Prostate gland (tissue), 2 donors: ENCODE data around the gene NECTIN1. TPM values are rescaled to one million over a fixed set of nuclear protein-coding genes. Genes with fewer than 3 reads are reported as not detected.

Experiments
- DNase-seq: peaks from one replicate; pipeline ENCODE4 v3.0.0-alpha.2; 2019; ENCODE audit warnings: low spot score
- H3K27ac ChIP-seq, 2 donors: fragments of 200-600 bp; sonication (generic); 2 replicates each; pipeline ENCODE4 v1.5.1; 2017 to 2019
- H3K27me3 ChIP-seq: fragments of 200-600 bp; sonication (generic); replicated peaks from 2 replicates; pipeline ENCODE4 v1.5.1; 2019; ENCODE audit not compliant: insufficient read depth
- H3K36me3 ChIP-seq, 2 donors: fragments of 200-600 bp; sonication (generic); 1 replicate in 1 of 2; 2 replicates in 1 of 2; pipeline versions ENCODE4 v1.5.1 to v1.8.1; 2017 to 2019
- H3K4me1 ChIP-seq: fragments of 200-600 bp; sonication (generic); replicated peaks from 2 replicates; pipeline ENCODE4 v1.5.1; 2019
- H3K4me3 ChIP-seq, 2 donors: fragments of 200-600 bp; sonication (generic); 2 replicates each; pipeline ENCODE4 v1.5.1; 2017 to 2019
- H3K9me3 ChIP-seq: fragments of 200-600 bp; sonication (generic); 2 replicates; pipeline ENCODE4 v1.5.1; 2017
- POLR2A ChIP-seq: fragments of 450-650 bp; IDR thresholded peaks from one replicate; pipeline ENCODE4 v1.6.1; 2016; ENCODE audit warnings: antibody characterized with exemption, mild to moderate bottlenecking
- POLR2AphosphoS5 ChIP-seq: sonication (generic); formaldehyde crosslinking; IDR thresholded peaks from one replicate; pipeline ENCODE4 v1.6.1; 2017; ENCODE audit warnings: antibody characterized with exemption
- WGBS: methylation state at CpG from one replicate; pipeline ENCODE4 v1.1.5; 2018; 5-methylcytosine and 5-hydroxymethylcytosine counted together
- intact Hi-C: fragments of 100-400 bp; cut with DNase I; formaldehyde crosslinking; loops from one replicate; pipeline ENCODE4 v1.14.2; 2022
- total RNA-seq, 2 donors: library from RNA; depleted of rRNA; stranded (reverse); fragments of >200 nt; gene quantifications; one replicate each; pipeline ENCODE4 v1.1.0, GENCODE V29; 2016
- TF ChIP-seq, protein P1 (sequence below), 4 experiments: fragments of 200-600 bp in 2 of 4; fragments of 450-650 bp in 2 of 4; sonication (generic) in 2 of 4; IDR thresholded peaks; 1 replicate in 3 of 4; 2 replicates in 1 of 4; pipeline ENCODE4 v1.5.1; 2016 to 2019; ENCODE audit warnings: antibody characterized with exemption in 4 of 4, mild to moderate bottlenecking in 2 of 4, moderate library complexity in 2 of 4

Gene NECTIN1
- total RNA-seq, 2 donors from 2014 or later: 18.7 to 28.2 TPM

- intact Hi-C loops: no loop called here
- Histone ChIP-seq H3K27ac (peak overlapping the region; percentile 56 to 81), H3K27me3 (no peaks in the 10 kb centered on the region), H3K4me3 (no peak overlapping the region), H3K36me3 (no peaks in the 10 kb centered on the region), H3K9me3 (no peaks in the 10 kb centered on the region), H3K4me1 (peaks cover 7% of the 10 kb centered on the region)
- no peak for DNase-seq
- TF ChIP-seq POLR2A (no peak), POLR2AphosphoS5 (no peak)
- TF ChIP-seq, protein P1, sequence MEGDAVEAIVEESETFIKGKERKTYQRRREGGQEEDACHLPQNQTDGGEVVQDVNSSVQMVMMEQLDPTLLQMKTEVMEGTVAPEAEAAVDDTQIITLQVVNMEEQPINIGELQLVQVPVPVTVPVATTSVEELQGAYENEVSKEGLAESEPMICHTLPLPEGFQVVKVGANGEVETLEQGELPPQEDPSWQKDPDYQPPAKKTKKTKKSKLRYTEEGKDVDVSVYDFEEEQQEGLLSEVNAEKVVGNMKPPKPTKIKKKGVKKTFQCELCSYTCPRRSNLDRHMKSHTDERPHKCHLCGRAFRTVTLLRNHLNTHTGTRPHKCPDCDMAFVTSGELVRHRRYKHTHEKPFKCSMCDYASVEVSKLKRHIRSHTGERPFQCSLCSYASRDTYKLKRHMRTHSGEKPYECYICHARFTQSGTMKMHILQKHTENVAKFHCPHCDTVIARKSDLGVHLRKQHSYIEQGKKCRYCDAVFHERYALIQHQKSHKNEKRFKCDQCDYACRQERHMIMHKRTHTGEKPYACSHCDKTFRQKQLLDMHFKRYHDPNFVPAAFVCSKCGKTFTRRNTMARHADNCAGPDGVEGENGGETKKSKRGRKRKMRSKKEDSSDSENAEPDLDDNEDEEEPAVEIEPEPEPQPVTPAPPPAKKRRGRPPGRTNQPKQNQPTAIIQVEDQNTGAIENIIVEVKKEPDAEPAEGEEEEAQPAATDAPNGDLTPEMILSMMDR (IDR thresholded peaks at IDR 0.05): no peak
- WGBS: 61% methylated on average over 3 of the region's 3 CpGs
Observed at GRCh38 chr11:119694334-119694733, 34.7 kb downstream of the NECTIN1 start.

GRCh38 chr11:119693253-119693815 lies 35.7 kb downstream of the NECTIN1 start:
- no peaks in the 10 kb centered on the region for H3K27me3 ChIP-seq
- WGBS: 58% methylated on average over 7 of the region's 7 CpGs
- peak; percentile 19 for TF ChIP-seq POLR2A
- TF ChIP-seq, protein P1 (IDR thresholded peaks at IDR 0.05): no peak
- intact Hi-C loops: no loop called here
- H3K27ac ChIP-seq: peak overlapping the region; percentile 56 to 81
- H3K9me3 ChIP-seq: no peaks in the 10 kb centered on the region
- no peak overlapping the region for H3K4me3 ChIP-seq
- no peak for DNase-seq
- no peaks in the 10 kb centered on the region for H3K36me3 ChIP-seq
- H3K4me1 ChIP-seq: peaks cover 7% of the 10 kb centered on the region

- Histone ChIP-seq H3K27ac (peak overlapping the region; percentile 56 to 81), H3K4me3 (no peak overlapping the region), H3K27me3 (no peaks in the 10 kb centered on the region), H3K9me3 (no peaks in the 10 kb centered on the region), H3K36me3 (no peaks in the 10 kb centered on the region), H3K4me1 (peaks cover 7% of the 10 kb centered on the region)
- intact Hi-C loops: no loop called here
- TF ChIP-seq POLR2AphosphoS5 (no peak), POLR2A (no peak)
- TF ChIP-seq, protein P1 (IDR thresholded peaks at IDR 0.05): no peak
- DNase-seq: no peak
- WGBS: 36% methylated on average over 2 of the region's 2 CpGs
Observed at GRCh38 chr11:119692540-119692820, 36.5 kb downstream of the NECTIN1 start.

- intact Hi-C loops: no loop called here
- H3K4me3 ChIP-seq: no peak overlapping the region
- H3K27ac ChIP-seq: peak overlapping the region; percentile 56 to 81
- peak; percentile 88 for DNase-seq
- TF ChIP-seq, protein P1 (IDR thresholded peaks at IDR 0.05): no peak
- TF ChIP-seq POLR2AphosphoS5 (peak; percentile 68), POLR2A (peak; percentile 45)
- H3K4me1 ChIP-seq: peaks cover 7% of the 10 kb centered on the region
- no peaks in the 10 kb centered on the region for H3K27me3 ChIP-seq
- 46% methylated on average over 18 of the region's 27 CpGs for WGBS
- H3K9me3 ChIP-seq: no peaks in the 10 kb centered on the region
- no peaks in the 10 kb centered on the region for H3K36me3 ChIP-seq
Observed at GRCh38 chr11:119691701-119692539, 37.1 kb downstream of the NECTIN1 start.
